WI38 (cell line): ENCODE data around the gene XPO5.
"Not testable (repeated sequence)": the region's sequence is repeated elsewhere in the genome, so short reads cannot be mapped to it uniquely, and the experiment has no call there.

ENCODE experiments used
- H3K4me3 ChIP-seq: 2 replicates; pipeline ENCODE4 v1.5.1; 2011; ENCODE audit warnings: low read depth, mild to moderate bottlenecking, control low read depth, low read length
- TF ChIP-seq, protein P1 (sequence below): IDR thresholded peaks from 2 replicates; pipeline ENCODE4 v1.5.1; 2012; ENCODE audit warnings: low read depth, mild to moderate bottlenecking, control low read depth, low read length

Gene XPO5

DNA sequence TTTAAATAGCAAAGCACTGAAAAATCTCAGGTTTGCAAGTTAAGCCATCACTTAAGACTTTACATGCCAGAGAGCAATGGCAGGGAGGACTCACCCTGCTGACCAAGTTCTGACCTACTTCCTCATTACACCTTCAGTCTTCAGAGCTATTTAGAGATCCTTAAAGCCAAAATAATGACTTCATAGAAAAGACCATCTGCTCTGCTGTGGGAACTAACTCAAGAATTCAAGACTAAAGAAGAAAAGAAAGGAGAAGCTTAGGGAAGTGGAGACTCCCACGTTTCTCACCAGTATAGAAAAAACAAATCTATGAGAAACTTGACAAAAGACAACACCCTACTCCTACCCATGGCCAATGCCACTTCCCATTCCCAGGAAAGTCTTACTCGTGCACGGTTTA lies 28.6 kb downstream of the XPO5 start:
- TF ChIP-seq, protein P1, sequence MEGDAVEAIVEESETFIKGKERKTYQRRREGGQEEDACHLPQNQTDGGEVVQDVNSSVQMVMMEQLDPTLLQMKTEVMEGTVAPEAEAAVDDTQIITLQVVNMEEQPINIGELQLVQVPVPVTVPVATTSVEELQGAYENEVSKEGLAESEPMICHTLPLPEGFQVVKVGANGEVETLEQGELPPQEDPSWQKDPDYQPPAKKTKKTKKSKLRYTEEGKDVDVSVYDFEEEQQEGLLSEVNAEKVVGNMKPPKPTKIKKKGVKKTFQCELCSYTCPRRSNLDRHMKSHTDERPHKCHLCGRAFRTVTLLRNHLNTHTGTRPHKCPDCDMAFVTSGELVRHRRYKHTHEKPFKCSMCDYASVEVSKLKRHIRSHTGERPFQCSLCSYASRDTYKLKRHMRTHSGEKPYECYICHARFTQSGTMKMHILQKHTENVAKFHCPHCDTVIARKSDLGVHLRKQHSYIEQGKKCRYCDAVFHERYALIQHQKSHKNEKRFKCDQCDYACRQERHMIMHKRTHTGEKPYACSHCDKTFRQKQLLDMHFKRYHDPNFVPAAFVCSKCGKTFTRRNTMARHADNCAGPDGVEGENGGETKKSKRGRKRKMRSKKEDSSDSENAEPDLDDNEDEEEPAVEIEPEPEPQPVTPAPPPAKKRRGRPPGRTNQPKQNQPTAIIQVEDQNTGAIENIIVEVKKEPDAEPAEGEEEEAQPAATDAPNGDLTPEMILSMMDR = no peak
- H3K4me3 ChIP-seq = no peak overlapping the region

GRCh38 chr6:43544461-43544860 lies 31.4 kb downstream of the XPO5 start:
- TF ChIP-seq, protein P1 = no peak
- H3K4me3 ChIP-seq = no peak overlapping the region

DNA sequence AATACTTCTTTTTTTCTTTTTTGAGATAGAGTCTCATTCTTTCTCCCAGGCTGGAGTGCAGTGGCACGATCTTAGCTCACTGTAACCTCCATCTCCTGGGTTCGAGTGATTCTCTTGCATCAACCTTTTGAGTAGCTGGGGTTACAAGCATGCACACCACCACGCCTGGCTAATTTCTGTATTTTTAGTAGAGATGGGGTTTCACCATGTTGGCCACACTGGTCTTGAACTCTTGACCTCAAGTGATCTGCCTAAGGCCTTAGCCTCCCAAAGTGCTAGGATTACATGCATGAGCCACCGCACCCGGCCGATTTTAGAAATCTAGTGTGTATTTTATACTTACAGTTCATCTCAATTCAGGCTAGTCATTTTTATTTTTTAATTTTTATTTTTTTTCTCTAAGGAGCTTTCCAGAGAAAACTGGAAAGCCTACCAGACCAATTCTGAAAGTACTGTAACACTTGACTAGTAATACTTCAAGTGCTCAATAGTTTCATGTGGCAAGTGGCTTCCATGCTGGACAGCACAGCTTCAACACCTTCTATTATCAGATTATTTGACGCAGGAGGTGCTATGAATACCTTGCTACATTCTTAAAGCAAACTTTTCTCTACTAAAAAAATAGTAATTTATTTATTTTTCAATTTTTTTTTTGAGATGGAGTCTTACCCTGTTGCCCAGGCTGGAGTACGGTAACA lies 33.9 kb downstream of the XPO5 start:
- no peak overlapping the region for H3K4me3 ChIP-seq
- TF ChIP-seq, protein P1 = no peak

GRCh38 chr6:43540507-43540906 lies 35.3 kb downstream of the XPO5 start:
- H3K4me3 ChIP-seq = no peak overlapping the region
- TF ChIP-seq, protein P1 = no peak

DNA sequence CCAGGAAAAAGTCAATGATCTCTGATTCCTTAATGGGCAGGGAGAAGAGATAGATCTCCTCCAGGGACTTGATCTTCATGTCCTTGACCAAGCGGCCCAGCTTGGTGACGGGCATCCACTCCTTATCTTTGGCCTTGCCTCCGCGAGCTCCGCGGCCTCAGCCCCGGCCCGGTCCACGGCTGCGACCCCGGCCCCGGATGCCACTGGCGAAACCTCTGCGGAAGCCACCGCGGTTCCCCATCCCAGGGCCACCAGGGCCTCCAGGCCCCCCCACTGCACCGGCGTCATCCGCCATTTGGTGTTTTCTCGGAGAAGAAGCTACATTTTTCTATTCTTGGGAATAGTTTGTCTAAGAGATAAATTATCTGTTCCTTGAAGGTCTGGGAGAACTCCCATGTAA lies 36.4 kb downstream of the XPO5 start:
- H3K4me3 ChIP-seq = not testable (repeated sequence)

GRCh38 chr6:43538986-43539385 lies 36.9 kb downstream of the XPO5 start:
- not testable (repeated sequence) for H3K4me3 ChIP-seq

DNA sequence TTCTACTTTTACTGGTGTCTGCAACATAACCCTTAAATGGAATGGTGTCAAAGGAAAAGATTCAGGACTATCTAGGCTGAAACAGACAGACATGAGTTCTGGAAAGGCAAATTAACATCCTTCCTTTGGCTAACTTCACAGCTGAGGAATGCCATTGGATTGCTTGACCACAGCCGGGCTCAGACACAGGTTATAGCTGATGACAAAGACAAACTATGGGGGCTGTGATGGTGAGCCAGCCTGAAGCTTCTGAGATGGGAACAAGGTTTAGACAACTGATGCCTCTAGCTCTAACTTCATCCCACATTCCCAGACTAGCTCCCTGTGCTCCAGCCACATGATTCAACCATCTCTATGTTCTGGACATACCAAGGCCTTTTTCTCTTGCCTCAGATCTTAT lies 43.6 kb downstream of the XPO5 start:
- no peak overlapping the region for H3K4me3 ChIP-seq
- TF ChIP-seq, protein P1 = no peak

GRCh38 chr6:43524483-43524961 lies 51.3 kb downstream of the XPO5 start:
- TF ChIP-seq, protein P1 = no peak
- no peak overlapping the region for H3K4me3 ChIP-seq
